ENCODE data around the gene ANAPC7.

The ANAPC7 gene

GRCh38 chr12:110337912-110338710 is 65.4 kb downstream of the ANAPC7 start:
- no peak for ATAC-seq (replicated peaks)
- Mint-ChIP-seq H3K9me3 (no peaks in the 10 kb centered on the region), H3K27me3 (no peaks in the 10 kb centered on the region), H3K36me3 (ENCODE audit: insufficient read depth) (peaks cover 86% of the 10 kb centered on the region), H3K4me1 (ENCODE audit: low read depth in 2 of 2) (peaks cover 0 to 3% of the 10 kb centered on the region in 2 donors), H3K4me3 (no peak overlapping the region), H3K27ac (no peak overlapping the region)
- DNase-seq: no peak

GRCh38 chr12:110335481-110336045 is 67.9 kb downstream of the ANAPC7 start:
- H3K27ac Mint-ChIP-seq: no peak overlapping the region
- H3K36me3 Mint-ChIP-seq (ENCODE audit: insufficient read depth): peaks cover 76% of the 10 kb centered on the region
- H3K4me1 Mint-ChIP-seq (ENCODE audit: low read depth in 2 of 2): peaks cover 3 to 7% of the 10 kb centered on the region in 2 donors
- H3K9me3 Mint-ChIP-seq: no peaks in the 10 kb centered on the region
- H3K27me3 Mint-ChIP-seq: no peaks in the 10 kb centered on the region
- no peak for DNase-seq
- ATAC-seq (replicated peaks): no peak
- no peak overlapping the region for H3K4me3 Mint-ChIP-seq

- Mint-ChIP-seq H3K4me3 (no peak overlapping the region), H3K4me1 (ENCODE audit: low read depth in 2 of 2) (peaks cover 2 to 17% of the 10 kb centered on the region in 2 donors), H3K27me3 (no peaks in the 10 kb centered on the region), H3K27ac (peak overlapping the region in 1 of 2 donors; percentile 15), H3K9me3 (no peaks in the 10 kb centered on the region), H3K36me3 (ENCODE audit: insufficient read depth) (peaks cover 71% of the 10 kb centered on the region)
- DNase-seq: no peak
- no peak for ATAC-seq (replicated peaks)
Observed at GRCh38 chr12:110333201-110333600, 70.3 kb downstream of the ANAPC7 start.

GRCh38 chr12:110330544-110330943 is 73.0 kb downstream of the ANAPC7 start:
- H3K4me3 Mint-ChIP-seq: no peak overlapping the region
- no peaks in the 10 kb centered on the region for H3K27me3 Mint-ChIP-seq
- peaks cover 7 to 29% of the 10 kb centered on the region in 2 donors for H3K4me1 Mint-ChIP-seq (ENCODE audit: low read depth in 2 of 2)
- H3K27ac Mint-ChIP-seq: no peak overlapping the region
- no peaks in the 10 kb centered on the region for H3K9me3 Mint-ChIP-seq
- ATAC-seq (replicated peaks): no peak
- H3K36me3 Mint-ChIP-seq (ENCODE audit: insufficient read depth): peaks cover 81% of the 10 kb centered on the region
- DNase-seq: no peak

GRCh38 chr12:110330124-110330523 is 73.4 kb downstream of the ANAPC7 start:
- Mint-ChIP-seq H3K27ac (no peak overlapping the region), H3K4me1 (ENCODE audit: low read depth in 2 of 2) (peaks cover 7 to 29% of the 10 kb centered on the region in 2 donors), H3K27me3 (no peaks in the 10 kb centered on the region), H3K4me3 (no peak overlapping the region), H3K9me3 (no peaks in the 10 kb centered on the region), H3K36me3 (ENCODE audit: insufficient read depth) (peaks cover 82% of the 10 kb centered on the region)
- ATAC-seq (replicated peaks) (no peak), DNase-seq (no peak)

GRCh38 chr12:110329710-110330109 is 73.8 kb downstream of the ANAPC7 start:
- H3K27me3 Mint-ChIP-seq: no peaks in the 10 kb centered on the region
- H3K4me1 Mint-ChIP-seq (ENCODE audit: low read depth in 2 of 2): peaks cover 7 to 29% of the 10 kb centered on the region in 2 donors
- H3K4me3 Mint-ChIP-seq: no peak overlapping the region
- no peaks in the 10 kb centered on the region for H3K9me3 Mint-ChIP-seq
- DNase-seq (no peak), ATAC-seq (replicated peaks) (no peak)
- no peak overlapping the region for H3K27ac Mint-ChIP-seq
- H3K36me3 Mint-ChIP-seq (ENCODE audit: insufficient read depth): peaks cover 82% of the 10 kb centered on the region

Data from effector memory CD8-positive, alpha-beta T cell (primary cell).